ENCODE measurements around the gene ASB9. TPM values are rescaled to one million over a fixed set of nuclear protein-coding genes. Genes with fewer than 3 reads are reported as not detected.

ASB9 gene
- total and polyA plus RNA-seq, 2 of the 8 experiments (the other 6 are each of a cell fraction or from before 2014, with no cell fraction given): 0.54 to 1.2 TPM

DNA sequence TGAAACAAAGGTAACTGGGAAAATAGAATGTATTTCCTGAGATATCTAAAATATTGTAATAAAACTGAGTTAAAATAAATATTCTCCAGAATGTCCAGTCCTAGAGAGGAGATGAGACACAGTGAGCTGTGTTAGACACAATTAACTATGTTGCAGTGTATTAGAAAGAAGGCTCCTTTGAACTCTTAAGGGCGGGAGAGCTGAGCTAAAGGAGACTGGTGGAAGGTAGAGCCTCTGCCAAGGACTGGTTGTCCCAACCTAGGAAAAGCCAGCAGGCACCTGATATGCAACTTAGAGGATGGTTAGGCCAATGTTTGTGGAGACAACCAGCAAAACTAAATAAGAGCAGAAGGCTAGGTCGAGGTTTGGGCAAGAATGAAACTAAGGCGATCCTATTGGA lies 41.2 kb upstream of the ASB9 start:
- H3K4me1 ChIP-seq (replicated peaks in 1 of 4; ENCODE audit: control insufficient read depth in 3 of 4, insufficient read depth in 4 of 4, low read length in 3 of 4): no peaks in the 10 kb centered on the region
- H3K23me2 ChIP-seq (ENCODE audit: low read depth, low read length): no peaks in the 10 kb centered on the region
- FAIRE-seq: no peak
- H2BK5ac ChIP-seq (ENCODE audit: low read depth, low read length): no peak overlapping the region
- H4K91ac ChIP-seq (replicated peaks; ENCODE audit: insufficient read length, low read length): no peak overlapping the region
- H3K23ac ChIP-seq (ENCODE audit: insufficient read length): no peak overlapping the region
- H2AFZ ChIP-seq (ENCODE audit: low read length): no peak overlapping the region
- no peak overlapping the region for H4K8ac ChIP-seq (ENCODE audit: extremely low read depth, insufficient read depth, low read length)
- CTCF ChIA-PET (ENCODE audit: partially characterized antibody): interaction anchor here (0.8 to 1.5 kb wide), 2 partner anchors 9 to 11 kb away, joined by 3 to 7 read pairs; no protein-coding TSS in a partner anchor
- no peaks in the 10 kb centered on the region for H3K36me3 ChIP-seq (ENCODE audit: control insufficient read depth in 2 of 4, insufficient read depth in 4 of 4, low read length in 3 of 4)
- no peak overlapping the region for H3K18ac ChIP-seq (ENCODE audit: extremely low read depth, low read length)
- no peak overlapping the region for H3K56ac ChIP-seq (replicated peaks; ENCODE audit: insufficient read length, low read depth, low read length)
- 89% methylated on average over 3 of the region's 3 CpGs; no CpG with 5 or more reads in 1 of the 2 experiments for WGBS, 2 experiments (ENCODE audit: extremely low coverage in 1 of 2, insufficient coverage in 1 of 2, insufficient read length in 1 of 2, insufficient replicate concordance in 2 of 2, low coverage in 1 of 2, low lambda C conversion rate in 2 of 2, missing lambda C conversion rate in 1 of 2)
- H2BK20ac ChIP-seq (ENCODE audit: low read length): no peak overlapping the region
- no peak overlapping the region for H3K14ac ChIP-seq (ENCODE audit: insufficient read length)
- no peak overlapping the region for H3K4ac ChIP-seq (replicated peaks; ENCODE audit: insufficient read length, low read depth, low read length)
- no peaks in the 10 kb centered on the region for H3K79me2 ChIP-seq (ENCODE audit: control insufficient read depth in 1 of 2, insufficient read depth in 2 of 2, low read length in 2 of 2)
- H2AK5ac ChIP-seq (ENCODE audit: low read depth, low read length): no peak overlapping the region
- no peak overlapping the region for H4K5ac ChIP-seq (ENCODE audit: insufficient read length, low read depth, low read length)
- H3K9me3 ChIP-seq (ENCODE audit: insufficient read depth in 2 of 2, low read depth in 1 of 2, low read length in 1 of 2): no peaks in the 10 kb centered on the region
- no peaks in the 10 kb centered on the region for H3K79me1 ChIP-seq (ENCODE audit: low read depth, low read length)
- TF ChIP-seq CHD1 (IDR thresholded peaks at IDR 0.05; ENCODE audit: low read depth, low read length) (no peak), CREB1 (IDR thresholded peaks at IDR 0.05) (no peak), TAF7 (optimal IDR thresholded peaks at IDR 0.05; ENCODE audit: borderline replicate concordance, low read depth, low read length) (no peak), SUZ12 (IDR thresholded peaks at IDR 0.05; ENCODE audit: low read length) (no peak), TEAD4 (IDR thresholded peaks at IDR 0.05; ENCODE audit: low read depth, low read length) (no peak), JUND (IDR thresholded peaks at IDR 0.05; ENCODE audit: low read length) (no peak), HDAC2 (IDR thresholded peaks at IDR 0.05; ENCODE audit: borderline replicate concordance in 1 of 2, low read depth in 2 of 2, low read length in 2 of 2) (no peak), BACH1 (IDR thresholded peaks at IDR 0.05; ENCODE audit: low read length) (no peak), ZNF274 (IDR thresholded peaks at IDR 0.05; ENCODE audit: borderline replicate concordance, extremely low read depth, low read length) (no peak)
- H3K27me3 ChIP-seq (replicated peaks in 1 of 4; ENCODE audit: control insufficient read depth in 3 of 4, extremely low read depth in 1 of 4, insufficient read depth in 3 of 4, low read length in 3 of 4): no peaks in the 10 kb centered on the region
- H3K27ac ChIP-seq (ENCODE audit: low read depth, low read length): no peak overlapping the region
- POLR2A ChIA-PET (ENCODE audit: partially characterized antibody): no interaction called here
- no peak overlapping the region for H3K4me3 ChIP-seq (ENCODE audit: extremely low read depth in 1 of 4, insufficient read depth in 2 of 4, low read depth in 3 of 4, low read length in 4 of 4)
- H2BK15ac ChIP-seq (ENCODE audit: low read length): no peak overlapping the region
- no peak overlapping the region for H3K4me2 ChIP-seq (ENCODE audit: insufficient read depth in 1 of 2, low read depth in 2 of 2, low read length in 2 of 2)
- H4K20me1 ChIP-seq (replicated peaks in 1 of 2; ENCODE audit: control insufficient read depth in 1 of 2, insufficient read depth in 2 of 2, low read length in 2 of 2): no peaks in the 10 kb centered on the region
- H2BK120ac ChIP-seq (replicated peaks; ENCODE audit: low read depth, low read length): no peak overlapping the region
- H2BK12ac ChIP-seq (ENCODE audit: low read depth, low read length): no peak overlapping the region
- no peak overlapping the region for H3K9ac ChIP-seq (replicated peaks in 1 of 4; ENCODE audit: extremely low read depth in 1 of 4, low read depth in 3 of 4, low read length in 3 of 4)
- DNase-seq (ENCODE audit: low read depth in 1 of 2, low spot score in 2 of 2): no peak
